Gastrocnemius medialis (tissue), 4 donors: ENCODE measurements around the gene COPS9. TPM values are rescaled to one million over a fixed set of nuclear protein-coding genes. Genes with fewer than 3 reads are reported as not detected.

Source experiments
- ATAC-seq, 2 donors: fragments of 150-250 bp; one replicate each; pipeline ENCODE4 v1.9.1; 2016
- DNase-seq, 2 donors: peaks; one replicate each; pipeline ENCODE4 v3.0.0-alpha.2; 2019
- H3K27ac ChIP-seq, 4 donors: fragments of 200-600 bp; sonication (generic); 1 replicate in 1 of 4; 2 replicates in 3 of 4; pipeline ENCODE4 v1.5.1; 2016 to 2018; ENCODE audit warnings: mild to moderate bottlenecking in 2 of 4, moderate library complexity in 1 of 4
- H3K27me3 ChIP-seq, 3 donors: fragments of 200-600 bp; sonication (generic) in 2 of 3; 1 replicate in 1 of 3; 2 replicates in 2 of 3; pipeline versions ENCODE4 v1.5.1 to v1.6.0; 2016 to 2019; ENCODE audit warnings: mild to moderate bottlenecking in 1 of 3, moderate library complexity in 1 of 3
- H3K36me3 ChIP-seq, 2 donors: fragments of 200-600 bp; sonication (generic) in 1 of 2; one replicate each; pipeline ENCODE4 v1.5.1; 2017 to 2018
- H3K4me1 ChIP-seq, 2 donors: fragments of 200-600 bp; sonication (generic) in 1 of 2; one replicate each; pipeline ENCODE4 v1.5.1; 2016 to 2017; ENCODE audit warnings: mild to moderate bottlenecking in 2 of 2
- H3K4me3 ChIP-seq, 4 donors: fragments of 200-600 bp; sonication (generic) in 3 of 4; 1 replicate in 1 of 4; 2 replicates in 3 of 4; pipeline ENCODE4 v1.5.1; 2016 to 2019; ENCODE audit warnings: mild to moderate bottlenecking in 2 of 4
- H3K9me3 ChIP-seq, 3 donors: fragments of 200-600 bp; sonication (generic) in 2 of 3; 1 replicate in 1 of 3; 2 replicates in 2 of 3; pipeline ENCODE4 v1.5.1; 2016 to 2019
- POLR2A ChIP-seq, 2 donors: fragments of 450-650 bp; IDR thresholded peaks; one replicate each; pipeline ENCODE4 v1.6.1; 2017; ENCODE audit warnings: antibody characterized with exemption in 2 of 2, mild to moderate bottlenecking in 2 of 2, moderate library complexity in 2 of 2
- in situ Hi-C, 4 donors: fragments of 200-750 bp; cut with MboI; loops; one replicate each; pipeline versions ENCODE4 v1.15.0 to v1.8.0; 2017; ENCODE audit warnings: low sequenced_read_pairs in 4 of 4
- intact Hi-C: fragments of 100-400 bp; cut with DNase I; formaldehyde crosslinking; loops from one replicate; pipeline ENCODE4 v1.15.1; 2023; ENCODE audit warnings: low total_unique reads
- total RNA-seq, 4 donors: library from RNA; depleted of rRNA; stranded (reverse); fragments of >200 nt; gene quantifications; one replicate each; pipeline versions ENCODE4 v1.1.0 to v1.2.3, GENCODE V29; 2016
- TF ChIP-seq, protein P1 (sequence below), 5 experiments: fragments of 450-650 bp in 3 of 5; fragments of 200-600 bp in 2 of 5; sonication (generic) in 2 of 5; IDR thresholded peaks in 4 of 5; conservative IDR thresholded peaks in 1 of 5; 1 replicate in 4 of 5; 2 replicates in 1 of 5; pipeline ENCODE4 v1.5.1; 2016 to 2019; ENCODE audit warnings: antibody characterized with exemption in 5 of 5, mild to moderate bottlenecking in 3 of 5, moderate library complexity in 3 of 5

Gene COPS9
- total RNA-seq, 4 donors from 2014 or later, result 163 to 219 (median 193) TPM

- Histone ChIP-seq H3K4me1 (no peaks in the 10 kb centered on the region), H3K36me3 (no peaks in the 10 kb centered on the region), H3K9me3 (no peaks in the 10 kb centered on the region), H3K27ac (no peak overlapping the region), H3K27me3 (peaks cover 0 to 8% (median 4%) of the 10 kb centered on the region in 3 donors), H3K4me3 (no peak overlapping the region)
- no peak for ATAC-seq
- intact Hi-C loops (no loop called here), in situ Hi-C loops (no loop called here)
- DNase-seq, result no peak
- TF ChIP-seq, protein P1, sequence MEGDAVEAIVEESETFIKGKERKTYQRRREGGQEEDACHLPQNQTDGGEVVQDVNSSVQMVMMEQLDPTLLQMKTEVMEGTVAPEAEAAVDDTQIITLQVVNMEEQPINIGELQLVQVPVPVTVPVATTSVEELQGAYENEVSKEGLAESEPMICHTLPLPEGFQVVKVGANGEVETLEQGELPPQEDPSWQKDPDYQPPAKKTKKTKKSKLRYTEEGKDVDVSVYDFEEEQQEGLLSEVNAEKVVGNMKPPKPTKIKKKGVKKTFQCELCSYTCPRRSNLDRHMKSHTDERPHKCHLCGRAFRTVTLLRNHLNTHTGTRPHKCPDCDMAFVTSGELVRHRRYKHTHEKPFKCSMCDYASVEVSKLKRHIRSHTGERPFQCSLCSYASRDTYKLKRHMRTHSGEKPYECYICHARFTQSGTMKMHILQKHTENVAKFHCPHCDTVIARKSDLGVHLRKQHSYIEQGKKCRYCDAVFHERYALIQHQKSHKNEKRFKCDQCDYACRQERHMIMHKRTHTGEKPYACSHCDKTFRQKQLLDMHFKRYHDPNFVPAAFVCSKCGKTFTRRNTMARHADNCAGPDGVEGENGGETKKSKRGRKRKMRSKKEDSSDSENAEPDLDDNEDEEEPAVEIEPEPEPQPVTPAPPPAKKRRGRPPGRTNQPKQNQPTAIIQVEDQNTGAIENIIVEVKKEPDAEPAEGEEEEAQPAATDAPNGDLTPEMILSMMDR (IDR thresholded peaks at IDR 0.05 in 4 of 5, conservative IDR thresholded peaks at IDR 0.05 in 1 of 5), result no peak
- no peak for TF ChIP-seq POLR2A (IDR thresholded peaks at IDR 0.05)
These were observed 29.2 kb downstream of the COPS9 start for GRCh38 chr2:240106765-240107476.

DNA sequence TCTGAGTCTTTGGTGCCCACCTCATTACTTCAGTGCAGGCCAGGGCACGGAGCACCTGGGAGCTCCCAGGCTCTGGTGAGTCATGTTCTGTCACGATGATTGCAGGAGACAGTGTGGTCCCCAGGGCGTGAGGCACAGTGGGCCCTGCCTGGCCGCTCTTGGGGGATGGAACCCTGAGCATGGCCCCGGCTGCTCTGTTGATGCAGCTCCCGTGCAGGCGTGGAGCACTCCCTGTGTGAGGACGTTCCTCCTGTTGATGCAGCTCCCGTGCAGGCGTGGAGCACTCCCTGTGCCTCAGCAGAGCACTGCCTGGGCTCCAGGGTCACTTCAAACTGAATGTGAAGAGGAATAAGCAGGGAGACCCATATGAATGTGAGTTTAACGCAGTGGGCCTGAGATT, 30.1 kb downstream of the COPS9 start:
- no peak for TF ChIP-seq POLR2A (IDR thresholded peaks at IDR 0.05)
- TF ChIP-seq, protein P1 (IDR thresholded peaks at IDR 0.05 in 4 of 5, conservative IDR thresholded peaks at IDR 0.05 in 1 of 5), result no peak
- in situ Hi-C loops, result no loop called here
- Histone ChIP-seq H3K4me1 (no peaks in the 10 kb centered on the region), H3K36me3 (no peaks in the 10 kb centered on the region), H3K9me3 (no peaks in the 10 kb centered on the region), H3K27me3 (peaks cover 0 to 5% (median 0%) of the 10 kb centered on the region in 3 donors), H3K27ac (no peak overlapping the region), H3K4me3 (no peak overlapping the region)
- DNase-seq, result no peak
- intact Hi-C loops, result no loop called here
- ATAC-seq, result no peak

DNA sequence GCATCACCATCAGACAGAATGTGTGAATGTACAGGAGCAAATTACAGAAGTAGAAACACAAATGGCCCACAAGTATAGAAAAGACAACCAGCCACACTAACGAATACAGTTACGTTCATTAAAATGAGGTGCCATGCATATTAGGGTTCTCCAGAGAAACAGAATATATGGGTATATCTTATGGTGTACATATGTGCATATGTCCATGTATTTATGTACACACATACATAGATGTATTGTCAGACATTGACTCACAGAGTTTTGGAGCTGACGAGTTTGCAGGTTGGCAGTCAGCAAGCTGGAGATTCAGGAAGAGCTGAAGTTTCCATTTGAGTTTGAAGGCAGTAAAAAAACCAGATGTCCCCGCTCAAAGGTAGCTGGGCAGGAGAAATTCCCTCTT, 33.0 kb downstream of the COPS9 start:
- in situ Hi-C loops, result no loop called here
- intact Hi-C loops, result no loop called here
- no peak overlapping the region for H3K27ac ChIP-seq
- H3K4me1 ChIP-seq, result no peaks in the 10 kb centered on the region
- H3K4me3 ChIP-seq, result no peak overlapping the region
- TF ChIP-seq, protein P1 (IDR thresholded peaks at IDR 0.05 in 4 of 5, conservative IDR thresholded peaks at IDR 0.05 in 1 of 5), result no peak
- no peak for TF ChIP-seq POLR2A (IDR thresholded peaks at IDR 0.05)
- ATAC-seq (no peak), DNase-seq (no peak)
- H3K36me3 ChIP-seq, result no peaks in the 10 kb centered on the region
- H3K27me3 ChIP-seq, result peaks cover 0 to 20% (median under 1%) of the 10 kb centered on the region in 3 donors
- no peaks in the 10 kb centered on the region for H3K9me3 ChIP-seq

GRCh38 chr2:240098349-240098748, 37.8 kb downstream of the COPS9 start:
- Histone ChIP-seq H3K27ac (no peak overlapping the region), H3K27me3 (peaks cover 34 to 66% (median 36%) of the 10 kb centered on the region in 3 donors), H3K9me3 (no peaks in the 10 kb centered on the region), H3K36me3 (no peaks in the 10 kb centered on the region), H3K4me3 (no peak overlapping the region), H3K4me1 (no peaks in the 10 kb centered on the region)
- TF ChIP-seq, protein P1 (IDR thresholded peaks at IDR 0.05 in 4 of 5, conservative IDR thresholded peaks at IDR 0.05 in 1 of 5), result no peak
- TF ChIP-seq POLR2A (IDR thresholded peaks at IDR 0.05), result no peak
- in situ Hi-C loops (no loop called here), intact Hi-C loops (no loop called here)
- DNase-seq (no peak), ATAC-seq (no peak)
